Measurements from ENCODE around the gene CCR5AS.

The CCR5AS gene

DNA sequence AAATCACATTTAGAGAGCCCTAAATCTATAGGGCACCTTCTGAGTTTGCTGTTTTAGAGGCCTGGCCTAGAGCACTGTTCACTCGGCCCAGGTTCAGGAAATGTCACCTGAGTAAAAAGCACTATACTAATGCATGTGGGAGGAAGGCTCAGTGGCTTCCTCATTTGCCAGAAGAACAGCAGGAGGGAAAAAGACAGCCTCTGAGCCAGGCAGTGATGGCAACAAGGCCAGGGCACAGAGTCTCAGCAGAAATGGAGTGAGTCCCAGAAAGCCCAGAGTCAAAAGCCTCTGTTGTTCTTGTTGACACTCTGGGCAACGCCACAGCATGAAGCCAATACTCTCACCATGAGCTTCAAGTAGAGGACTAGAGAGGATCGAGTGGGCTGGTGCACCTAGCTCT, 32.0 kb upstream of the CCR5AS start:
- no peak for TF ChIP-seq PRRX2 (CRISPR knock-in tag; IDR thresholded peaks at IDR 0.05)
- TF ChIP-seq JAZF1 (CRISPR knock-in tag; IDR thresholded peaks at IDR 0.05): no peak
- no peak for TF ChIP-seq SOX15 (CRISPR knock-in tag; IDR thresholded peaks at IDR 0.05)
- no peak for TF ChIP-seq ZNF512 (CRISPR knock-in tag; IDR thresholded peaks at IDR 0.05; ENCODE audit: borderline replicate concordance)
- TF ChIP-seq, protein P1, sequence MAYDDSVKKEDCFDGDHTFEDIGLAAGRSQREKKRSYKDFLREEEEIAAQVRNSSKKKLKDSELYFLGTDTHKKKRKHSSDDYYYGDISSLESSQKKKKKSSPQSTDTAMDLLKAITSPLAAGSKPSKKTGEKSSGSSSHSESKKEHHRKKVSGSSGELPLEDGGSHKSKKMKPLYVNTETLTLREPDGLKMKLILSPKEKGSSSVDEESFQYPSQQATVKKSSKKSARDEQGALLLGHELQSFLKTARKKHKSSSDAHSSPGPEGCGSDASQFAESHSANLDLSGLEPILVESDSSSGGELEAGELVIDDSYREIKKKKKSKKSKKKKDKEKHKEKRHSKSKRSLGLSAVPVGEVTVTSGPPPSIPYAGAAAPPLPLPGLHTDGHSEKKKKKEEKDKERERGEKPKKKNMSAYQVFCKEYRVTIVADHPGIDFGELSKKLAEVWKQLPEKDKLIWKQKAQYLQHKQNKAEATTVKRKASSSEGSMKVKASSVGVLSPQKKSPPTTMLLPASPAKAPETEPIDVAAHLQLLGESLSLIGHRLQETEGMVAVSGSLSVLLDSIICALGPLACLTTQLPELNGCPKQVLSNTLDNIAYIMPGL (CRISPR knock-in tag; IDR thresholded peaks at IDR 0.05): no peak
- Mint-ChIP-seq H3K4me3 (no peak overlapping the region), H3K36me3 (no peaks in the 10 kb centered on the region), H3K27ac (no peak overlapping the region), H3K4me1 (peaks cover 13% of the 10 kb centered on the region), H3K27me3 (ENCODE audit: low read depth) (no peaks in the 10 kb centered on the region), H3K9me3 (peaks cover 2% of the 10 kb centered on the region)
- POLR2A ChIA-PET: no interaction called here
- CTCF ChIA-PET: interaction anchor here (1.2 kb wide), 2 partner anchors 12 to 50 kb away, joined by 3 to 4 read pairs; no protein-coding TSS in a partner anchor
- DNase-seq (ENCODE audit: low spot score) (no peak), ATAC-seq (no peak)

GRCh38 chr3:46435081-46435726, 28.3 kb upstream of the CCR5AS start:
- H3K4me1 Mint-ChIP-seq: peaks cover 2% of the 10 kb centered on the region
- ATAC-seq: peak; percentile 34; the same call in 1 of the 2 replicates
- no peak for DNase-seq (ENCODE audit: low spot score)
- H3K36me3 Mint-ChIP-seq: peaks cover 30% of the 10 kb centered on the region
- TF ChIP-seq, protein P1 (CRISPR knock-in tag; IDR thresholded peaks at IDR 0.05): no peak
- TF ChIP-seq, protein P2, sequence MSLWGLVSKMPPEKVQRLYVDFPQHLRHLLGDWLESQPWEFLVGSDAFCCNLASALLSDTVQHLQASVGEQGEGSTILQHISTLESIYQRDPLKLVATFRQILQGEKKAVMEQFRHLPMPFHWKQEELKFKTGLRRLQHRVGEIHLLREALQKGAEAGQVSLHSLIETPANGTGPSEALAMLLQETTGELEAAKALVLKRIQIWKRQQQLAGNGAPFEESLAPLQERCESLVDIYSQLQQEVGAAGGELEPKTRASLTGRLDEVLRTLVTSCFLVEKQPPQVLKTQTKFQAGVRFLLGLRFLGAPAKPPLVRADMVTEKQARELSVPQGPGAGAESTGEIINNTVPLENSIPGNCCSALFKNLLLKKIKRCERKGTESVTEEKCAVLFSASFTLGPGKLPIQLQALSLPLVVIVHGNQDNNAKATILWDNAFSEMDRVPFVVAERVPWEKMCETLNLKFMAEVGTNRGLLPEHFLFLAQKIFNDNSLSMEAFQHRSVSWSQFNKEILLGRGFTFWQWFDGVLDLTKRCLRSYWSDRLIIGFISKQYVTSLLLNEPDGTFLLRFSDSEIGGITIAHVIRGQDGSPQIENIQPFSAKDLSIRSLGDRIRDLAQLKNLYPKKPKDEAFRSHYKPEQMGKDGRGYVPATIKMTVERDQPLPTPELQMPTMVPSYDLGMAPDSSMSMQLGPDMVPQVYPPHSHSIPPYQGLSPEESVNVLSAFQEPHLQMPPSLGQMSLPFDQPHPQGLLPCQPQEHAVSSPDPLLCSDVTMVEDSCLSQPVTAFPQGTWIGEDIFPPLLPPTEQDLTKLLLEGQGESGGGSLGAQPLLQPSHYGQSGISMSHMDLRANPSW (CRISPR knock-in tag; conservative IDR thresholded peaks at IDR 0.05; ENCODE audit: low read depth): no peak
- no peak for TF ChIP-seq GRHL2 (CRISPR knock-in tag; IDR thresholded peaks at IDR 0.05; ENCODE audit: insufficient replicate concordance, severe bottlenecking)
- TF ChIP-seq FOXK1 (CRISPR knock-in tag; IDR thresholded peaks at IDR 0.05): no peak
- TF ChIP-seq ESRRA (CRISPR knock-in tag; IDR thresholded peaks at IDR 0.05; ENCODE audit: borderline replicate concordance): no peak
- no peak for TF ChIP-seq TCF7 (CRISPR knock-in tag; IDR thresholded peaks at IDR 0.05; ENCODE audit: low read depth)
- no peak for TF ChIP-seq AFF4 (CRISPR knock-in tag; IDR thresholded peaks at IDR 0.05; ENCODE audit: borderline replicate concordance)
- TF ChIP-seq PREB (CRISPR knock-in tag; IDR thresholded peaks at IDR 0.05; ENCODE audit: borderline replicate concordance): no peak
- TF ChIP-seq, protein P3, sequence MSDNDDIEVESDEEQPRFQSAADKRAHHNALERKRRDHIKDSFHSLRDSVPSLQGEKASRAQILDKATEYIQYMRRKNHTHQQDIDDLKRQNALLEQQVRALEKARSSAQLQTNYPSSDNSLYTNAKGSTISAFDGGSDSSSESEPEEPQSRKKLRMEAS (CRISPR knock-in tag; IDR thresholded peaks at IDR 0.05): no peak
- TF ChIP-seq MYBL2 (CRISPR knock-in tag; IDR thresholded peaks at IDR 0.05): no peak
- no peak for TF ChIP-seq ZBTB21 (CRISPR knock-in tag; IDR thresholded peaks at IDR 0.05; ENCODE audit: borderline replicate concordance)
- no peak for TF ChIP-seq MXD4 (CRISPR knock-in tag; IDR thresholded peaks at IDR 0.05; ENCODE audit: borderline replicate concordance)
- no peak overlapping the region for H3K27ac Mint-ChIP-seq
- peaks cover 6% of the 10 kb centered on the region; the same call in 1 of the 2 replicates for H3K27me3 Mint-ChIP-seq (ENCODE audit: low read depth)
- ChIA-PET POLR2A (no interaction called here), CTCF (interaction anchor here (2.1 kb wide), 1 partner anchor 15 kb away, joined by 10 read pairs; no protein-coding TSS in a partner anchor)
- H3K9me3 Mint-ChIP-seq: peaks cover 35% of the 10 kb centered on the region
- H3K4me3 Mint-ChIP-seq: no peak overlapping the region
